Fibroblast of skin of right biceps (primary cell): ENCODE results near the gene OR10A6.
A peak's percentile ranks its signal among the peaks of the same experiment; 100 is the strongest.

ENCODE experiments used
- DNase-seq: peaks from one replicate; pipeline ENCODE4 v3.0.0-alpha.2; 2013

The OR10A6 gene, protein sequence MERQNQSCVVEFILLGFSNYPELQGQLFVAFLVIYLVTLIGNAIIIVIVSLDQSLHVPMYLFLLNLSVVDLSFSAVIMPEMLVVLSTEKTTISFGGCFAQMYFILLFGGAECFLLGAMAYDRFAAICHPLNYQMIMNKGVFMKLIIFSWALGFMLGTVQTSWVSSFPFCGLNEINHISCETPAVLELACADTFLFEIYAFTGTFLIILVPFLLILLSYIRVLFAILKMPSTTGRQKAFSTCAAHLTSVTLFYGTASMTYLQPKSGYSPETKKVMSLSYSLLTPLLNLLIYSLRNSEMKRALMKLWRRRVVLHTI

DNA sequence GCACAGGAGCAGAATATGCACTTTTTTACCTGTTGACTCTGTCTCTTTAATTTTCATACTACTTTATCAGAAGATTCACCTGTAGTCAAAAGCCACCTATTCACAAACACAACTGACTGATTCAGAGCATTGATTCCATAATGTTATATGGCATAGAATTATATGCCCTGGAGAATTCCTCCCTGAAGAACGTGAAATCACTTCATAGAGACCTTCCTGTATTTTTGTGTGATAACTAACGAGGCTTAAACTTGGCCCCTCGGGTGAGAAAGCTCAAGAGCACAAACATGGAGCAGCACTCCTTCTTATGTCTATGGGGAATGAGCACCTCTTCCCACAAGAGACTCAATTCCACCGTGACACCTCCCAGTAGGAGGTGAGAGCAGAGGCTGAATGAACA is at the start of gene OR10A6:
Gene OR10A6 (minus strand): TSS at position 101 of the 400 bp plus-strand sequence. CDS start 2,606 bp downstream, outside the sequence.
- DNase-seq: no peak

DNA sequence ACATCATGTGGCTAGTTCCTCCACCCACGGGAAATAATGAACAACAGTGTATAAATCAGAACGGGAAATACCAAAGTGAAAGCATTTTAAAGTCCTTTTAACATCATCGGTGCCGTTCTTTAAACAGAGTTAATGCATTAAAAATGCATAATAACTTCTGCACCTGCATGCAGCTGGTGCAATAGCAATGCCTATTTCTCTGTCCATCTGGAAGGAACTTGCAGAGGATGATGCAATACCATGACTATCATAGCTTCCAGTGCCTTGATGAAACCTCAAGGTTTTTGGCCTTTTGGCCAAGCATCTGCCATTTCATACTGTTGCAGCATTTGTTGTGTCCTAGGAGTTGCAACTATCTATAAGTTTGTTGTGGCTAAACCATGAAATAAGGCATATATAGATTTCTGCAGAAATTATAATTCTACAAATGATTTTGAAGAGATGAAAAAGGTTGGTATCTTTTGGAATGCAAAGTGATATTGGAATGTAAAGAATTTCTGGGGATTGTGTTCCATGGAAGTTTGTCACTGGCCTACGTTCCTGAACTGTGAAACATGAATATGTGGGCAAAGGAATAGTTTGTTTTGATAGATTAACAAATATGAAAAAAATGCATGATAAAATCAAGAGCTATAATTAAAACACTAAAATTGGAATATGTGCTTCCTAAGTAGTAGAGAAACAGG is 46.3 kb upstream of the OR10A6 start:
- DNase-seq: peak; percentile 89

DNA sequence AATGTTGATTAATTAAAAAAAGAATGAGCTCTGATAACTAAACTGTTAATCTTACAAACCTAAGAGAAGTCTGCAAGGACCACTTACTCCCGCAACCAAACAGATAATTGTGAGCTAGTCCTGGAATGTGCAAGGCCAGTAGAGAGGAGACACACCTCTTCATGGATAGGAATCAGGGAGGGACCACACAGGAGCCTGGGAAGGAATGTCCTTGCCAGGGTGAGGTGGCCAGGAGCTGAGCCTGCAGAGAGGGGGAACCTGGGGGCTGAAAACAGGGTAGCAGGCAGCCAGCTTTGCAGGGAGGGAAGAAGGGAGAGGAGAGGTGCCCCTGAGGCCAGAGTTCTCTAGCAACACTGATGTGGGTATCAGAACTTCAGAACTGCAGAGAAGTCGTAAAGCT is 43.6 kb upstream of the OR10A6 start:
- peak; percentile 44 for DNase-seq

DNA sequence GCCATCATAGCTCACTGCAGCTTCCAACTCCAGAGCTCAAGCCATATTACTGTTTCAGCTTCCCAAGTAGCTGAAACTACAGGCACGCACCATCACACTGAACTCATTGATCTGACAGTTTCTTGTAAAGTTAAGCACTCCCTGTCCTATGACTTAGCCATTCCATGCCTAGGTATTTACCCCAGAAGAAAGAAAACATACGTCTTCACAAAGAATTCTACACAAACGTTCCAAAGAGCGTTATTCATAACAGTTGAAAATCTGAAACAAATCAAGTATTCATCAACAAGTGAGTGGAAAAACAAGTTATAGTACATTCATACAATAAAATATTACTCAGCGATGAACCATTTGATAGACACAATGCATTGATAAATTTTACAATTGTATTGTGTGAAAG is 41.9 kb upstream of the OR10A6 start:
- peak; percentile 29 for DNase-seq

DNA sequence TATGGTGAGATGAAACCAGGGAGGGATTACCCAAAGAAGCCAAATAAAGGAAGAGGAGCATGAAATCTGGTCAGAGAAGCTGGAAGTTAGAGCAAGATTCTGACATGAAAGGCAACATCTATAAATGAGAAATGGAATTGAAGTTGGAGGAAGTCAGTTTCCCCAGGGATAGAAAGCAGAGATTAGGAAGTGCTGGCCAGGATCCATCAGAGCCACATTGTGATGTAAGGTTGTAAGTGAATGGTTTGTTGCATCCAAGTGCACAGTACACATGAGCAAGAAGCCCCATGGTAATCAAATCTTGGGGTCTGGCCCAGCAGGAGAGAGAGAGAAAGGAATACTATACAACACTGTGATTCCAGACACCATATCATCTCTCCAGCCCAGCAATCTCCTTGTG is 40.8 kb upstream of the OR10A6 start:
- DNase-seq: peak; percentile 6

DNA sequence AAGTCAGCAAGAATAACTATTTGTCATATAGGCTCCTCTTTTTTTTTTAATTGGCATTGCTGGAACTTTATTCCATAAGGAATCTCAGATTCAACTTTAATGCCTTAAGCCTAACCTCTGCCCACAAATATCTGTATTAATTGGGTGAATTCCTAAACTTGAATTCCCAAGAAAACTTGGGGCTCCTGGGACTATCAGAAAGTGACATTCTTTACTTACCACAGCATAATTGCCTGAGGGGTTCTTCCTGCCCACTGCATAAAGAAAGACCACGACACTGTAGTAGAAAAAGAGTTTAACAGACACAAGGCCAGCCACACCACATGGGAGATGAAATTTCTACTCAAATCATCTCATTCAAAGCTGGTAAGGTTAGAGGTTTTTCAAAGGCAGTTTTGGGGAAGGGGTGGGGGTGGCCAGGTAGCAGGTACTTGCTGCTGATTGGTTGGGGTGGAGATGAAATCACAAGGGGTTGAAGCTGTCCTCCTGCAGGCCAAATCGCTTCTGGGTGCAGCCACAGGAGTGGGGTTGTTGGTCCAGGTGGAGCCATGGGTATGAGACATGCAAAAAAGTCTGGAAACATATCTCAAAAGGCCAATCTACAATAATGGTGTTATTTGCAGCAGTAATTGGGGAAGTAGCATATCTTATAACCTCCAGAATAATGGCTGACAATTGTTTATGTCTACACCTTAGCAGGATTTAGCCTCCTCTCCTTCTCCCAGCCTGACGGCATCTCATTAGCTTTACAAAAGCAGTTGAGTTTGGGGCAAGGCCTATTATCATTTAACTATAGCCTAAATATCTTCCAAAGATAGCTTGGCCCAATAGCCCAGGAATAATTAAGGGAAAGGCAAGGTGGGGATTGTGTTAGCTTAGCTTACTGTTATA is 38.9 kb upstream of the OR10A6 start:
- peak; percentile 75 for DNase-seq

DNA sequence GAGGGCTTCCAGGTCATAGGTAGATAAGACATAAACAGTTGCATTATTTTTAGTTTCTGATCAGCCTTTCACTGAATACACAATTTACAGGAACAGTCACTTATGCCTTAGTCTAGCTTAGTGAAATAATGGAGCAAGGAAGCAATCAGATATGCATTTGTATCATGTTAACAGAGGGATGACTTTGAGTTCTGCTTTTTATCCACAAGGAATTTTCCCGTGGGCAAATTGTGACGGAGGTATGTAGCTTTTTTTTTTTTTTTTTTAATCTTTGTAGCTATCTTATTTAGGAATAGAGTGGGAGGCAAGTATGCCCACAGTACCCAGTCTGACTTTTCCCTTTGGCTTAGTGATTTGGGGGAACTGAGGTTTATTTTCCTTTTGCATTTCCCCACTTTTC is 37.6 kb upstream of the OR10A6 start:
- peak; percentile 25 for DNase-seq

DNA sequence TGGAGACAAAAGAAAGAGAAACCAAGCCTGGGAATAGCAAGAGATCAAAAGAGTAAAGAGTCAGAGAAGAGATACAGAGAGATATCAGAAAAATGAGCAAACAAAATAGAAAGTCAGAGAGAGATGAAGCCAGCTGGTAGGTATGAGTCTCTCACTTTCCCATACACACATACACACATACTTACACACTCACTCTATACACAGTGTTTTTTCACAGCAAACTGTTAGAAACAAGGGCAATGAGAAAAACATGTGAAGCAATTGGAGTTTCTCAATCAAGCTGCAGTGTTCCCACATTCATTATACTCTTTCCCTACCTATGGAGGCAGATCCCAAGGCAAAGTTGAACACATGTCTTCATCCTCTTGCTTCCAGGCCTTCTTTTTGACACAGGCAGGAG is 36.8 kb upstream of the OR10A6 start:
- DNase-seq: peak; percentile 4

DNA sequence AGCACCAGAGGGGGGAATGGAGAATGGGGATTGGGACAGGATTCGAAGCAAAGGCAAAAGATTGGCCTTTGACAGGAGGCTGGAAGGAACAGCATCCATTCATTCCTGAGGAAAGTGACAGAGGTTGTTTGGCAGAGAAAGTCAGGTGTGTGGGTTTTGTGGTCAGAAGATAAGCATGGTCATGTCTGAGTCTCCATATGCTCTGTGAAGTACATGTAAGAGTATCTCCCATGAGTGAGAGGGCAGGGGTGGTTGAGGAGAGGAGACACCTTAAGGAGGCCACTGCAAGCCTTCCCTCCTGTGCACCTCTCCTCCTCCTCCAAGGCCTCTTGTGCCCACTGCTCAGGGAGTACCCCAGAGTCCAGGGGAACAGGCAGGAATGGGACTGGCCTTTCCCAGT is 36.0 kb upstream of the OR10A6 start:
- DNase-seq: no peak

DNA sequence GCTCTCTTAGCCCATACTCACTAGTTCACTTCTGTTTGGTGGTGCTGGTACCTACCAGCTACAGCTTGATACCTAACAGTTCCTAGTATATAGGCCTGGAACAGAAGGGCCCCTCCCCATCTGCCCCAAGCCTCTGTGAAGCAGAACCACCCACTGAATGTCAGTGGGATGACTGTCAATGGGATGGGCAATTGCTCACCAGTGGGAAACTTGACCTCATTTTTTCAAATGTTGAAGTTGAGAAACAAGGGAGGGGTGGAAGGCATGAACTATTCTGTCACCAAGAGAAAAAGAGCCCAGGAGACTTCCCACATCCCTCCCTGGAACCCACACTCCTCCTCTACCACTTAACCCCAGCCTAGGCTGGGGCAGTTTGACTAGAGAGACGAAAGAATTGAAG is 34.3 kb upstream of the OR10A6 start, which contains the start of gene NLRP10:
Gene NLRP10 (minus strand): TSS at position 62 of the 400 bp plus-strand sequence. CDS start 1,952 bp downstream, outside the sequence.
- peak; percentile 78 for DNase-seq

DNA sequence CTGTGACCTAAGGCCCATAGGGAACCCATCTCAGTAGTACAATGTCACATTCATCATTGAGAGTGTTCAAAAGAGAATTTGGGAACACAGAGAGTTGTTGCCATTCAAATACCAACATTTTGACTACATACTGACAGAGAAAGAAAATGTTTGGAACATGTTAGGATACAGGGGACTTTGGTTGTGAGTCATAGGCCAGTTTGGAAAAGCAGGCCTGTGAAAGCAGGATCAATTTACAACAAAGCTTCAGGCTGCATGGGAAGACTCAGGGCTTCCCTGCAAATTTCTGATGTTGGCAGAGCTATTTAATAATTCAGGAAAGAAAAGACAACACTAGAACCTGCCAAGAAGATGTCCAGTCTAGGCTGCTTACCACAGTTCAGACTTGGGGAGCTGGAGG is 33.8 kb upstream of the OR10A6 start:
- peak; percentile 70 for DNase-seq

DNA sequence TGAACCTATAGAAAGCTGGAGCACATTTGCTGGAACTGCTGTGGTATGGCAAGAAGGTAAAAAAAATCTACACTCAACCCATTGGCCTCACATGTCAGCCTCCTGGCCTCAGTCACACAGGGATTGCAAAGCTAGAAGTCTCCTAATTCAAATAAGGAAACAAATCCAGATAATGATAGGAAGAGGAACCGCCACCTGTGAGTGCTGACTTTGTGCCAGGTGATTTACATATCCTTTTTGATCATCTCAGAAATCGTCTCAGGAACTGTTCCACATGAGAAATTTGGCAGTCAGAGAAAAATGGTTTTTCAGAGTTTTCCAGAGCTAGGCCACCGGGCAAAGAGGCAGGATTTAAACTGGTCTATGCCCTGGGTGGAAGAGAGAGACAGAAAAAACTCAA is 33.2 kb upstream of the OR10A6 start:
- DNase-seq: no peak

DNA sequence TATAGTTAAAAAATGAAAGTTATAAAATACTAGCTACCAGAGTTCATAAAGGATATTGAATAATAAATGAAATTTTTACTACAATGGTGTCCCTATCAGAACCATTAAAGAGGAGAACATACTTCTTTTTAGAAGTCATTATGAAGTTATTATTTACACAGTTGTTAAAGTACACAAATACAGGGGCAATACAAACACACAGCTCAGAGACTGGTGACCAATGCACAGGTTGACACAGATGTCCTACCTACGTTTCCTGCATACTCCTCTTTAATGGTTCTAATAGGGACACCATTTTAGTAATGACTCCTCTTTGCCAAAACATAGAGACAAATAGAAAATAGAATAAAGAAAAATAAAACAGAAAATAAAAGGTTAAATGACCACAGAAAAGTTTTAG is 24.1 kb upstream of the OR10A6 start:
- no peak for DNase-seq

DNA sequence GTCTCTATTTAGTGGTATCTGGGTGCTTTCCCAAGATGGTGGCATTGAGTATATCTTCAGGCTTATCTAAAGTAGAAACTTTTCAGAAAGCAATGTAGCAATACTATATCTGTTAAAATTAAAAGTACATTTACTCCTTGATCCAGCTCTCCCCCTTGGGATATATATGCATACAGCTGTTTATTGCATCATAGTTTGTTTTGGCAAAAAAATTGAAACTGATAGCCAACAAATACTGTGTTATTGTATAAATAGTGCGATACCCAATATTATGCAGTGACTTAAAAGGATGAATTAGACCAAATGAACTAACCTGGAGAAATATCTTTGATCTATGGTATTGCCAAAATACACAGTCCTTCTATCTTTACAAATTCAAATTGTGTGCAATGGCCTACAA is 18.9 kb upstream of the OR10A6 start:
- DNase-seq: no peak

DNA sequence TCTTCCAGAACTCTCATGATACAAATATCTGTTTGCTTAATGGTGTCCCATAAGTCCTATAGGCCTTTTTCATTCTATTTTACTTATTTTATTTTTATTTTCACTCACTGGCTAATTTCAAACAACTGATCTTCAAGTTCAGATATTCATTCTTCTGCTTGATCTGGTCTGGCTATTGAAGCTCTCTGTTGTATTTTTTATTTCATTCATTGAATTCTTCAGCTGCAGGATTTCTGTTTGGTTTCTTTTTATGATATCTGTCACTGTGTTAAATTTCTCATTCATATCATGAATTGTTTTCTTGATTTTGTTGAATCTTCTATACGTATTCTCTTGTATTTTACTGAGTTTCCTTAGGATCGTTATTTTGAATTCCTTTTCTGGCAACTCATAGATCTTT is 13.1 kb upstream of the OR10A6 start:
- DNase-seq: no peak

DNA sequence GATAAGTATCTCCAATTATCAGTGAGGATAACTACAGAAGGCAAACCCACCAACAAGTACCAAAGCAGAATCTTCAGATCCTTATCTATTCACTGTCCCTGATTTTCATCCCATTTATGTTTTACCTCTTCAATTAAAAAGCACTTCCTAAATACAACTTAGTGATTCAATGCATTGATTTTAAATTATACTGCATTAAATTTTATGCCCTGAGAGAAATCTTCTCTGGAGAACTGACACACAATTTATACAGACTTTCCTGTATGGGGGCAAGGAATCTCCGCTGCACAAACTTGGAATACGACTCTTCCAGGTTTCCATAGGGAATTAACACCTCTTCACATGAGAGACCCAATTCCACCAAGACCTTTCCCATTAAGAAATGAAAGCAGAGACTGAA is 10.5 kb upstream of the OR10A6 start, which contains the start of gene OR10A3:
Gene OR10A3 (minus strand): TSS at position 101 of the 400 bp plus-strand sequence. CDS start 2,188 bp downstream, outside the sequence.
- no peak for DNase-seq

DNA sequence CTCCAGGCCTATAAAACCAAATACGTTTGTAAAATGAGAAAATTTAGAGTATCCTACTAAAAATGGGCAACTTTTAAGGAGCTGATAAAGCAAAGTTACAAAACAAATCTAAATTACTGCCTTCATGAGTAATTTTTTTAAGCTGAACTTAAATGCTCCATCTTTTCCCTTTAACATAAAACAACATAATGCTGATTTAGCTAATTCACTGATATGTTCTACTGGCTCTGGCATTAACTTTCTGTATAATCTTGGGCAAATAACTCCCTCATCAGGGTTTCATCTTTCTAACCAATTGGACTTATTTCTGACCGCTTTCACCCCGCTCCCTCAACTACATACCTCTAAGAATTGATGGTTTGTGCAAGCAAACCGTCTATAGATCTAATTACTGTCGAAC is 10.1 kb upstream of the OR10A6 start:
- no peak for DNase-seq

DNA sequence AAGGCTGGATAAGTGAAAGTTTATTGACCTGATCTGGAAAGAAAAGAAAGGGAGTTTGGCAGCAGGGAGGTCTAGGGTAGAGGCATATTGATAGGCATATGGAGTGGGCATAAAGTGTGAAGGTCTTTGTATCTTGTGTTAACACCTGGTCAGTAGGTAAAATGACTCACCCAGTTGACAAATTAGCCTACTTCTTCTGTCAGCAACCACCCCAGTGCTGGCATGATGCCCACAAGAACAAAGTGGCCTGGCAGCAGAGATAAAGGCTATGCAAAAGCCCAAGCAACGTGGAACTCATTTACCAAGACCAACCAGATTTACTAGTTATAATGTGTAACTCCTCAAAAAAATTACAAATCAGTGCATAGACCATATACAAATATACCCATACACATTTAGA is 5.5 kb upstream of the OR10A6 start:
- no peak for DNase-seq

DNA sequence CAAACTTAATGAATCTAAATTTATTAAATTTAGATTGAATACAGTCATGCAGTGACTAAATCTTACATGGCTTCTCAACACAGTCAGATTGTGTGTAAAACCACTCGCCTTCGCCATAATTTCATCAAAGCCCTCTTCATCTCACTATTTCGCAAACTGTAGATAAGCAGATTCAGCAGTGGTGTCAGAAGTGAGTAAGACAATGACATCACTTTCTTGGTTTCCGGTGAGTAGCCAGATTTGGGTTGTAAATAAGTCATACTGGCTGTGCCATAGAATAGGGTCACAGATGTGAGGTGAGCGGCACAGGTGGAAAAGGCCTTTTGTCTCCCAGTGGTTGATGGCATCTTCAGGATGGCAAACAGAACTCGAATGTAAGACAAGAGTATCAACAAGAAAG is 3.4 kb downstream of the OR10A6 start:
- DNase-seq: no peak

DNA sequence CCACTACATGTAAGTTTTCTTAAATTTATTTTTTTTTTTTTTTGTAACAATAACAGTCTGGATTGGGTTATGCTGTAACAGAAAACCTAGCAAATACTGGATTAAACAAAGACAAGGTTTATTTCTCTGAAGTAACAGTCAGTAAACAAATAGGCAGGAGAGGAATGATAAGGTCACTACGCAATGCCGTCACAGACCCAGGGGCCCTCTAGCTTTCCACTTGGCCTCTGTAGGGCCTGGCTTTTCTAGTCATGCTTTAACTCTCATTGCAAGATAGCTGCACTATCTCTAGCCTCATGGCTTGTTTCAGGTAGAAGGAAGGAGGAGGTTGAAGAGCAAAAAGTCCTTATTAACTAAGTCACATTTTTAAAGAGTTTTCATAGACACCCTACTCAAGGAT is 6.5 kb downstream of the OR10A6 start:
- no peak for DNase-seq

DNA sequence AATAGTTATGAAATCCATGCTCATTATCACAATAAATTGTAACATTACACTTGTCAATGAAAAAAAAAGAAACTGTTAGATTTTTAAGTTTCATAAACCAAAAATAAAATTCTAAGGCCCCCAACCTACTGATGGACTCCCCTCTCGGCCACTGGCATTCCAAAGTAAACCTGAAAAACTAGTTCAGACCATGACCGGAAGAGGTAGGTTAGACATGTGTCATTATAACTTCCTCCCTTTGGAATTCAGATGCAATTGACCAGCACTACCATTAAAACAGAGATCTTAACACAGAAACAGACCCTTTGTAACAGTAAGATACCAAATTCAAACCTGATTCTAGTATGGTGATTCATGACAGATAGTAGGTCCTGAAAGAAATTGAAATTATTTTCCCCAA is 12.9 kb downstream of the OR10A6 start:
- DNase-seq: no peak

DNA sequence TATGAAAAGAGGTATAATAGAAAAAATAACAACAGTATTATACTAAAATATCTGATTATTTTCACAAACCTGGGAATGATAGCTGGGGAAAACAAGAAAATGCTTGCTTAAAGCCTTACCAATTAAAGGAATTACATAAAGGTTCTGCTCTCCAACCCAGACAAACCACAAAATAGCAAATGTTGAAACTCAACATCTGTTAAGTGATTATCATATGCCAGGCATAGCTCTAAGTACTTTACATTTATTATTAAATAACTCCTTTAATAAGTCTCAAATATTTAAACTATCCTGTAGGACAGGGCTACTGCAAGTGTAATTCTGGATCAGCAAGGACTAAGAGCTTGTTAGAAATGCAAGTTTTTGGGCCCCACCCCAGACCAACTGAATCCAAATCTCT is 20.1 kb downstream of the OR10A6 start:
- DNase-seq: no peak

DNA sequence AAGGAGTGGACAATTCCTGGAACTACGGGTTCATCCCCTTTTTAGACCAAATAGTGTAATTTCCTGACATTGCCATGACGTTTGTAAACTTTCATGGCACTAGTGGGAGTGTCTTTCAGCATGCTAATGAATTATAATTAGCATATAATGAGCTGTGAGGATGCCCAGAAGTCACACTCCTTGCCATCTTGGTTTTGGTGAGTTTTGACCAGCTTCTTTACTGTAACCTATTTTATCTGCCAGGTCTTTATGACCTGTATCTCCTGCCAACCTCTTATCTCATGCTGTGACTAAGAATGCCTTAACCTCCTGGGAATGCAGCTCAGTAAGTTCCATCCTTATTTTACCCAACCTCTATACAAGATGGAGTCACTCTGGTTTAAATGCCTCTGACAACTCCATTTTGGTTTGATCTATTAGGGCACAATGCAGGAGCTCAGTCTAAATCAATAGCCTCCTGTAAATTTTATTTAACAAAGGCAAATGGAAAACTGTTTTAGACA is 20.7 kb downstream of the OR10A6 start:
- DNase-seq: no peak
